Measurements from ENCODE around the gene BMS1.
"Not testable (repeated sequence)": the region's sequence is repeated elsewhere in the genome, so short reads cannot be mapped to it uniquely, and the experiment has no call there.

Gene BMS1

DNA sequence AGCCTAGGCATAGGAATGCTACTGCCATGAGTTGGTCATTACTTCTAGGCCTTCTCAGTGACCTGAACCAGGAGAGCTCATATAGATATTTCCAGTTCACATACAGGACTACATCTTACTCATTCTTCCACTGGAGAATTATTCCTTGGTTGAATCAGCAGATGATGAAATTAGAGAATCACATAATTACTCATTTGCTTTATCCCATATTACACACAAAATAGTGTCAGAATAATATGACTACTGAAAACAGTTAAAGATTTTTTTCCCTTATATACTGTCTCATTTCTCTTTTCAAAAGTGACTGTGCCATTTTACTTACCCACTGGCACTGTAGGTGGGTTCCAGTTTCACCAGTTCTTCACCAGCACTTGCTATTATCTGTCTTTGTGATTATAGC lies 18.5 kb downstream of the BMS1 start:
- no peak for DNase-seq (ENCODE audit: extremely low spot score)
- POLR2A ChIA-PET, result interaction anchor here (1.3 kb wide), 1 partner anchor 18 kb away, joined by 4 read pairs; the partner anchor contains the start of gene BMS1
- CTCF ChIA-PET, result no interaction called here
- TF ChIP-seq FOXA1 (IDR thresholded peaks at IDR 0.05), result no peak
- no peak for TF ChIP-seq ZNF384 (IDR thresholded peaks at IDR 0.05)
- no peak for TF ChIP-seq TARDBP (IDR thresholded peaks at IDR 0.05)
- TF ChIP-seq SUZ12 (IDR thresholded peaks at IDR 0.05), result no peak
- no peak for TF ChIP-seq FOXK2 (IDR thresholded peaks at IDR 0.05)
- no peak for TF ChIP-seq CTBP1 (IDR thresholded peaks at IDR 0.05; ENCODE audit: borderline replicate concordance)
- TF ChIP-seq HDGF (IDR thresholded peaks at IDR 0.05; ENCODE audit: borderline replicate concordance), result no peak
- TF ChIP-seq SP1 (IDR thresholded peaks at IDR 0.05), result no peak
- TF ChIP-seq FOXM1 (IDR thresholded peaks at IDR 0.05; ENCODE audit: borderline replicate concordance), result no peak
- no peak for TF ChIP-seq ARNT (IDR thresholded peaks at IDR 0.05)
- no peak for TF ChIP-seq L3MBTL2 (conservative IDR thresholded peaks at IDR 0.05)
- TF ChIP-seq NFRKB (IDR thresholded peaks at IDR 0.05), result no peak
- TF ChIP-seq LEF1 (IDR thresholded peaks at IDR 0.05; ENCODE audit: borderline replicate concordance), result no peak
- TF ChIP-seq, protein P1, sequence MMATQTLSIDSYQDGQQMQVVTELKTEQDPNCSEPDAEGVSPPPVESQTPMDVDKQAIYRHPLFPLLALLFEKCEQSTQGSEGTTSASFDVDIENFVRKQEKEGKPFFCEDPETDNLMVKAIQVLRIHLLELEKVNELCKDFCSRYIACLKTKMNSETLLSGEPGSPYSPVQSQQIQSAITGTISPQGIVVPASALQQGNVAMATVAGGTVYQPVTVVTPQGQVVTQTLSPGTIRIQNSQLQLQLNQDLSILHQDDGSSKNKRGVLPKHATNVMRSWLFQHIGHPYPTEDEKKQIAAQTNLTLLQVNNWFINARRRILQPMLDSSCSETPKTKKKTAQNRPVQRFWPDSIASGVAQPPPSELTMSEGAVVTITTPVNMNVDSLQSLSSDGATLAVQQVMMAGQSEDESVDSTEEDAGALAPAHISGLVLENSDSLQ (IDR thresholded peaks at IDR 0.05), result no peak
- TF ChIP-seq BHLHE40 (IDR thresholded peaks at IDR 0.05; ENCODE audit: borderline replicate concordance), result no peak
- no peak for TF ChIP-seq ELF4 (IDR thresholded peaks at IDR 0.05)

DNA sequence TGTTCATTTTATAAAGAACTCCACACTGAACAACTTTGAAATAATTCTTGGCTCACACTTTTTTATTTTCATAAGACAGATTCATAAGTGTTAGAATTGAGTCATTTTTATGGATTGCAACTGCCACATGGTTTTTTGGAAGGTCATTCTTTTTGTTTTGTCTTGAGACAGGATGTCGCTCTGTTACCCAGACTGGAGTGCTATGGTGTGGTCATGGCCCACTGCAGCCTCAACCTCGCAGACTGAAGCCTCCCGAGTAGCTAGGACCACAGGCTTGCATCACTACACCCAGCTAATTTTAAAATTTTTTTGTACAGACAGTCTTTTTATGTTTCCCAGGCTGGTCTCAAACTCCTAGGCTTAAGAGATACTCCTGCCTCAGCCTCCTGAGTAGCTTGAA lies 20.3 kb downstream of the BMS1 start:
- CTCF ChIA-PET, result no interaction called here
- DNase-seq (ENCODE audit: extremely low spot score), result no peak
- POLR2A ChIA-PET, result no interaction called here
- TF ChIP-seq ARNT (IDR thresholded peaks at IDR 0.05) (no peak), LEF1 (IDR thresholded peaks at IDR 0.05; ENCODE audit: borderline replicate concordance) (no peak), HDGF (IDR thresholded peaks at IDR 0.05; ENCODE audit: borderline replicate concordance) (no peak), CTBP1 (IDR thresholded peaks at IDR 0.05; ENCODE audit: borderline replicate concordance) (no peak), FOXK2 (IDR thresholded peaks at IDR 0.05) (no peak), SUZ12 (IDR thresholded peaks at IDR 0.05) (no peak), ELF4 (IDR thresholded peaks at IDR 0.05) (no peak), TARDBP (IDR thresholded peaks at IDR 0.05) (no peak)

DNA sequence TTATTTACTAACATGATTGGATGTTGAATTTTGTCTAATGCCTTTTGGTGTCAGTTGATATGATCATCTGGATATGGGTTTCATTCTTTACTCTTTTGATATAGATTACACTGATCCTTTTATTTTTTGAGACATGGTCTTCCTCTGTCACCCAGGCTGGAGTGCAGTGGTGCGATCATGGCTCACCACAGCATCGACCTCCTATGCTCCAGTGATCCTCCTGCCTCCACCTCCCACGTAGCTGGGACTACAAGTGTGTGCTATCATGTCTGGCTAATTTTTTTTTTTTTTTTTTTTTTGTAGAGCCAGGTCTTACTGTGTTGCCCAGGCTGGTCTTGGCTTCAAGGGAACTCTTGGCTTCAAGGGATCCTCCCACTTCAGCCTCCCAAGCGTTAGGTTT lies 27.1 kb downstream of the BMS1 start:
- POLR2A ChIA-PET, result no interaction called here
- TF ChIP-seq ZNF384 (IDR thresholded peaks at IDR 0.05) (no peak), L3MBTL2 (conservative IDR thresholded peaks at IDR 0.05) (no peak), TARDBP (IDR thresholded peaks at IDR 0.05) (no peak), BHLHE40 (IDR thresholded peaks at IDR 0.05; ENCODE audit: borderline replicate concordance) (no peak), LEF1 (IDR thresholded peaks at IDR 0.05; ENCODE audit: borderline replicate concordance) (no peak), NFRKB (IDR thresholded peaks at IDR 0.05) (no peak), CTBP1 (IDR thresholded peaks at IDR 0.05; ENCODE audit: borderline replicate concordance) (no peak), FOXK2 (IDR thresholded peaks at IDR 0.05) (no peak), SP1 (IDR thresholded peaks at IDR 0.05) (no peak), ELF4 (IDR thresholded peaks at IDR 0.05) (no peak), SUZ12 (IDR thresholded peaks at IDR 0.05) (no peak), HDGF (IDR thresholded peaks at IDR 0.05; ENCODE audit: borderline replicate concordance) (no peak)
- TF ChIP-seq, protein P1 (IDR thresholded peaks at IDR 0.05), result no peak
- no peak for DNase-seq (ENCODE audit: extremely low spot score)
- CTCF ChIA-PET, result no interaction called here

DNA sequence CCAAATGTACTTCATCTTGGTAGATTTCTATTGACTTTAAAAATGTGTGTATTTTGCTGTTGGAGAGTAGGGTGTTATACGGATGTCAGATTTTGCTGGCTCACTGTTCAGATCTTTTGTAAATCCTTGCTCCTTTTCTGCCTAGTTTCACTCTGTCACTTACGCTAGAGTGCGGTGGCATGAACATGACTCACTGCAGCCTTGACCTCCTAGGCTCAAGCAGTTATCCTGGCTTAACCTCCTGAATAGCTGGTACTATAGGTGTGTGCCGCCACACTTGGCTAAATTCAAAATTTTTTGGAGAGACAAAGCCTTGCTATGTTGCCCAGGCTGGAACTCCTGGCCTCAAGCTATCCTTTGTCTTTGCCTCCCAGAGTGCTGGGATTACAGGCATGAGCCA lies 29.4 kb downstream of the BMS1 start:
- ChIA-PET CTCF (no interaction called here), POLR2A (no interaction called here)
- no peak for DNase-seq (ENCODE audit: extremely low spot score)
- TF ChIP-seq CTBP1 (IDR thresholded peaks at IDR 0.05; ENCODE audit: borderline replicate concordance) (no peak), BHLHE40 (IDR thresholded peaks at IDR 0.05; ENCODE audit: borderline replicate concordance) (no peak), FOXM1 (IDR thresholded peaks at IDR 0.05; ENCODE audit: borderline replicate concordance) (no peak)

DNA sequence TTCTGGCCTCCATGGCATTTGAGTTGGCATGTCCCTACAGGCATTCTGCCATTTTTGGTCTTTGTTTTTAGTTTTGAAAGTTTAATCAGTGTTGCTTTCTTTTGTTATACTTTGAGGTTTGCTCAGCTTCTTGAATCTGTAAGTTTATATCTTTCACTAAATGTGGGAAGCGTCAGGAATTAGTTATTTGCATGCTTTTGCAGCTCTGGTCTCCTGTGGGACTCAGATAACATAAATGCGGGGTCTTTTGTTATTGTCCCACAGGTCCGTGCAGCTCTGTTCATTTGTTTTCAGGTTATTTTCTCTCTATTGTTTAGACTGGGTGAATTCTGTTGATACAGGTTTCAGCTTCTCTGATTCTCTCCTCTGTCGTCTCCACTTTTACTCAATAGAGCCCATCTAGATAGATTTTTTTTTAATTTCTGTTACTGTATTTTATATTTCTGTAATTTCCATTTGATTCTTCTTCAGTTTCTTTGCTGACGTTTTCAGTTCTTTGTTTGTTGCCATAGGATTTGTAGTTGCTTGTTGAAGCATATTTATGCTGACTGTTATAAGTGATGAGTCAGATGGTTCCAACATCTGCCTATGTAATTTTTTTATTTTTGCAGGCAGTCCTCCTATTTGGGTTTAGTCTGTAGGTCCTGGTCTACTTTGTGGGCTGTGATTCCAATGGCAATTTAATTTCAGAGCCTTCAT lies 31.5 kb downstream of the BMS1 start:
- DNase-seq (ENCODE audit: extremely low spot score); POLR2A ChIA-PET: not testable (repeated sequence)

DNA sequence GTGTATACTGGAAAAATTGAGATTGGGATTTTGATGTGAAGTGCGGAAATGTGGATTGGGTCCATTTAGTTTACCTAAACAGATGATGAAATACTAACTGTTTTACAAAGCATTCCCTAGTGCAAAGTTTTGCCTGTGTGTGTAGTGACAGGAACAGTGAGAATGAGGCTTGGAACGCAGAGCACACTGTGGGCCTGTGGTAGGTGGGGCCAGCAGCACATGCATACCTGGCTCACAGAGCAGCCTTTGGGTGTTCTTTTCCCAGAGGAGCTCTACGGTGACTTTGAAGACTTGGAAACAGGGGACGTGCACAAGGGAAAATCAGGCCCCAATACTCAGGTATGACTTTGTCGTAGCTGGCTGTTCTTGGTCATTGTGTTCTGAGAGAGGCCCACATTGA lies 33.7 kb downstream of the BMS1 start:
- DNase-seq (ENCODE audit: extremely low spot score); POLR2A ChIA-PET; CTCF ChIA-PET: not testable (repeated sequence)

More for the DNA sequence above, 31.5 kb downstream of the BMS1 start:
- CTCF ChIA-PET, result not testable (repeated sequence)

DNA sequence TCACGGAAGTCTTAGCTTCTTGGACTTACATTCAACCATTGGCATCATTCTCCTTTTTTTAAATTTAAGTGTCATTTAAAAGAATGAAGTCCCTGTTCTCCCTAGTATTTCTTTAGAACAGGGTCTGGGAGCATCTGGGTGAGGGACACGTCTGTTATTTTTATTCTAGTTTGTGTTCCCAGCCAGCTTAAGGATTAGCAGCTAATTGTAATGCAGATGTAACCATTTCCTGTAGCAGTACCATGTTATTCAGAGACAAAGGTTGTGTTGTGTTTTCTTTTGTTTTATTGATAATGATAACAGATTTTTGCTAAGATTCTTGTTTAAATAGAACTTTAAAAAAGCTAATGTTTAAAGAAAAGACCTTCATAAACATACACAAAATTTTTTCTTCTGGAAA lies 34.3 kb downstream of the BMS1 start:
- CTCF ChIA-PET, result no interaction called here
- POLR2A ChIA-PET, result no interaction called here
- TF ChIP-seq CTBP1 (IDR thresholded peaks at IDR 0.05; ENCODE audit: borderline replicate concordance) (no peak), L3MBTL2 (conservative IDR thresholded peaks at IDR 0.05) (no peak), BHLHE40 (IDR thresholded peaks at IDR 0.05; ENCODE audit: borderline replicate concordance) (no peak), NFRKB (IDR thresholded peaks at IDR 0.05) (no peak), HDGF (IDR thresholded peaks at IDR 0.05; ENCODE audit: borderline replicate concordance) (no peak), ELF4 (IDR thresholded peaks at IDR 0.05) (no peak), FOXK2 (IDR thresholded peaks at IDR 0.05) (no peak), LEF1 (IDR thresholded peaks at IDR 0.05; ENCODE audit: borderline replicate concordance) (no peak), FOXA1 (IDR thresholded peaks at IDR 0.05) (no peak), ARNT (IDR thresholded peaks at IDR 0.05) (no peak), ZNF384 (IDR thresholded peaks at IDR 0.05) (no peak), SP1 (IDR thresholded peaks at IDR 0.05) (no peak)
- TF ChIP-seq, protein P1 (IDR thresholded peaks at IDR 0.05), result no peak
- no peak for DNase-seq (ENCODE audit: extremely low spot score)

DNA sequence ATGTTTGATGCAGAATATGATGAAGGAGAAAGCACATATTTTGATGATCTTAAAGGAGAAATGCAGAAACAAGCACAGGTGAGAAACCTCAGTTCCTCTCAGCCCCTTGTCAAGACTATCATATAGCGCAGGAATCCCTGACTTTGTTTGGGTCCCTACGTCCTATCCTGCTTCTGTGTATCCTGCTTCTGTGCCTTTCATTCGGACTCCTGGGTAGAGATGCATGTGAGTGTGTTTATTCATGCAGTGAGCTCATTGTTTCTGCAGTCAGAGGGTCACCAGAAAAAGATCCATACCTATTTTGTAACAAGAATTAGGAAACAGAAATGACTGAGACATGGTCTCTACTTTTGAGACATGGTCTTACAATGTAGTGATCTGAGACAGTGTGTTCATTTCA lies 34.8 kb downstream of the BMS1 start:
- DNase-seq (ENCODE audit: extremely low spot score); POLR2A ChIA-PET; CTCF ChIA-PET: not testable (repeated sequence)

DNA sequence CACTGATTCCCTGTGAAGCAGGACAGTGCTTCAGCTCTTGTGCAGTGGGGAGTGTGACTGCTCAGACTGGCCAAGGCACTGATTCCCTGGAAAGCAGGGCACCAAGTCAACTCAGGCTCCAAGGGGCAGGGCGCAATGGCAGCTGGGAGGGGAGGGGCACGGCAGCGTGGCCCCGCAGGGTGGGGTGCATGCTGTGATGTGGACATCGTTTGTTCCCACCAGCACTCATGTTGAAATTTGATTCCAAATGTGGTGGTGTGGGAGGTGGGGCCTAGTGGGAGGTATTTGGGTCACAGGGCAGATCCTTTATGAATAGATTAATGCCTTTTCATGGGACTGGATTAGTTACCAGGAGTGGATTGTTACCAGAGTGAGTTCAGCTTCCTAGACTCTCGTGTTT lies 44.2 kb downstream of the BMS1 start:
- CTCF ChIA-PET, POLR2A ChIA-PET: not testable (repeated sequence)

More for the DNA sequence above, 44.2 kb downstream of the BMS1 start:
- DNase-seq (ENCODE audit: extremely low spot score), result not testable (repeated sequence)

Measured in HEK293T (cell line).